H1 (cell line): ENCODE data around the gene NFASC. TPM values are rescaled to one million over a fixed set of nuclear protein-coding genes. Genes with fewer than 3 reads are reported as not detected.

Experiments used
- CTCF ChIA-PET: fragments of 300-600 bp; sonication (Branson Sonifier 250); formaldehyde crosslinking; loops from one replicate; lab custom pipeline; 2021; ENCODE audit not compliant: partially characterized antibody; lab: Charles Lee
- POLR2A ChIA-PET: fragments of 300-600 bp; sonication (Branson Sonifier 250); formaldehyde crosslinking; loops from one replicate; lab custom pipeline; 2021; ENCODE audit warnings: inconsistent platforms; ENCODE audit not compliant: partially characterized antibody; lab: Charles Lee
- DNase-seq, 2 experiments: peaks; one replicate each; pipeline versions ENCODE4 v3.0.0 to v3.0.0-alpha.2; 2010 to 2022; ENCODE audit warnings: low spot score in 2 of 2, low read depth in 1 of 2, mixed read lengths in 1 of 2
- FAIRE-seq: peaks from 2 replicates; lab custom pipeline; 2011; peaks lifted over from hg19 to GRCh38; lab: Jason Lieb, UNC
- H2AFZ ChIP-seq: 2 replicates; pipeline ENCODE4 v1.8.1; 2012; ENCODE audit warnings: low read length, inconsistent platforms
- H2AK5ac ChIP-seq: 2 replicates; pipeline ENCODE4 v1.6.1; 2013; ENCODE audit warnings: low read depth, low read length
- H2BK120ac ChIP-seq: replicated peaks from 2 replicates; pipeline ENCODE3; 2013; ENCODE audit warnings: low read depth, low read length, inconsistent platforms
- H2BK12ac ChIP-seq: 2 replicates; pipeline ENCODE4 v1.6.1; 2013; ENCODE audit warnings: low read depth, low read length
- H2BK15ac ChIP-seq: 2 replicates; pipeline ENCODE4 v1.6.1; 2013; ENCODE audit warnings: low read length
- H2BK20ac ChIP-seq: 2 replicates; pipeline ENCODE4 v1.6.1; 2013; ENCODE audit warnings: low read length
- H2BK5ac ChIP-seq: 2 replicates; pipeline ENCODE4 v1.6.1; 2013; ENCODE audit warnings: low read depth, low read length
- H3K14ac ChIP-seq: 2 replicates; pipeline ENCODE4 v1.6.1; 2013; ENCODE audit warnings: inconsistent platforms; ENCODE audit not compliant: insufficient read length
- H3K18ac ChIP-seq: 2 replicates; pipeline ENCODE4 v1.6.1; 2013; ENCODE audit warnings: low read length; ENCODE audit errors: extremely low read depth
- H3K23ac ChIP-seq: 2 replicates; pipeline ENCODE4 v1.6.1; 2013; ENCODE audit warnings: inconsistent platforms; ENCODE audit not compliant: insufficient read length
- H3K23me2 ChIP-seq: 2 replicates; pipeline ENCODE4 v1.6.1; 2013; ENCODE audit warnings: low read depth, low read length
- H3K27ac ChIP-seq: 2 replicates; pipeline ENCODE4 v1.6.1; 2011; ENCODE audit warnings: low read depth, low read length, inconsistent platforms
- H3K27me3 ChIP-seq, 4 experiments: replicated peaks in 1 of 4; 1 replicate in 1 of 4; 2 replicates in 3 of 4; pipeline versions ENCODE4 v1.6.1 to v1.8.1; 2011 to 2013; ENCODE audit warnings: low read length in 3 of 4, mild to moderate bottlenecking in 3 of 4, inconsistent platforms in 2 of 4, mixed read lengths in 2 of 4, moderate library complexity in 1 of 4; ENCODE audit not compliant: control insufficient read depth in 3 of 4, insufficient read depth in 3 of 4; ENCODE audit errors: extremely low read depth in 1 of 4
- H3K36me3 ChIP-seq, 4 experiments: 2 replicates each; pipeline versions ENCODE4 v1.6.1 to v1.8.1; 2011 to 2013; ENCODE audit warnings: mild to moderate bottlenecking in 4 of 4, low read length in 3 of 4, moderate library complexity in 2 of 4, control low read depth in 1 of 4, inconsistent platforms in 1 of 4; ENCODE audit not compliant: insufficient read depth in 4 of 4, control insufficient read depth in 2 of 4
- H3K4ac ChIP-seq: replicated peaks from 2 replicates; pipeline ENCODE3; 2013; ENCODE audit warnings: low read length, low read depth, mixed read lengths, inconsistent platforms; ENCODE audit not compliant: insufficient read length
- H3K4me1 ChIP-seq, 4 experiments: replicated peaks in 1 of 4; 1 replicate in 1 of 4; 2 replicates in 3 of 4; pipeline versions ENCODE4 v1.6.1 to v1.8.1; 2011 to 2013; ENCODE audit warnings: low read length in 3 of 4, inconsistent platforms in 2 of 4, mixed read lengths in 1 of 4; ENCODE audit not compliant: insufficient read depth in 4 of 4, control insufficient read depth in 3 of 4
- H3K4me2 ChIP-seq, 2 experiments: 2 replicates each; pipeline versions ENCODE4 v1.6.1 to v1.8.1; 2011 to 2013; ENCODE audit warnings: low read depth in 2 of 2, low read length in 2 of 2, control low read depth in 1 of 2, inconsistent platforms in 1 of 2, mild to moderate bottlenecking in 1 of 2; ENCODE audit not compliant: insufficient read depth in 1 of 2
- H3K4me3 ChIP-seq, 4 experiments: fragments of 200-600, 300-600 bp in 1 of 4; sonication (generic), shearing (Covaris generic), sonication (Bioruptor Twin) in 1 of 4; 2 replicates each; pipeline versions ENCODE4 v1.5.1 to v1.8.1; 2011 to 2016; ENCODE audit warnings: low read length in 4 of 4, low read depth in 3 of 4, control low read depth in 2 of 4, inconsistent platforms in 2 of 4, mild to moderate bottlenecking in 2 of 4, mixed read lengths in 1 of 4, moderate library complexity in 1 of 4; ENCODE audit not compliant: insufficient read depth in 2 of 4; ENCODE audit errors: extremely low read depth in 1 of 4
- H3K56ac ChIP-seq: replicated peaks from 2 replicates; pipeline ENCODE3; 2013; ENCODE audit warnings: low read depth, mild to moderate bottlenecking, mixed read lengths, low read length, inconsistent platforms; ENCODE audit not compliant: insufficient read length
- H3K79me1 ChIP-seq: 2 replicates; pipeline ENCODE4 v1.6.1; 2013; ENCODE audit warnings: low read depth, low read length, control low read depth
- H3K79me2 ChIP-seq, 2 experiments: 2 replicates each; pipeline versions ENCODE4 v1.6.1 to v1.8.1; 2012 to 2013; ENCODE audit warnings: low read length in 2 of 2, mild to moderate bottlenecking in 2 of 2, inconsistent platforms in 1 of 2; ENCODE audit not compliant: insufficient read depth in 2 of 2, control insufficient read depth in 1 of 2
- H3K9ac ChIP-seq, 4 experiments: replicated peaks in 1 of 4; 1 replicate in 1 of 4; 2 replicates in 3 of 4; pipeline versions ENCODE4 v1.6.1 to v1.8.1; 2011 to 2013; ENCODE audit warnings: low read depth in 3 of 4, low read length in 3 of 4, control low read depth in 2 of 4, mild to moderate bottlenecking in 2 of 4, moderate library complexity in 2 of 4, inconsistent platforms in 1 of 4; ENCODE audit errors: extremely low read depth in 1 of 4
- H3K9me3 ChIP-seq, 2 experiments: 2 replicates each; pipeline versions ENCODE4 v1.6.1 to v1.8.1; 2012 to 2013; ENCODE audit warnings: mild to moderate bottlenecking in 2 of 2, moderate library complexity in 2 of 2, control low read depth in 1 of 2, inconsistent platforms in 1 of 2, low read depth in 1 of 2, low read length in 1 of 2, mixed read lengths in 1 of 2; ENCODE audit not compliant: insufficient read depth in 2 of 2
- H4K20me1 ChIP-seq, 2 experiments: replicated peaks in 1 of 2; 2 replicates each; pipeline versions ENCODE3 to v1.8.1; 2011 to 2013; ENCODE audit warnings: inconsistent platforms in 2 of 2, low read length in 2 of 2, mild to moderate bottlenecking in 1 of 2; ENCODE audit not compliant: insufficient read depth in 2 of 2, control insufficient read depth in 1 of 2
- H4K5ac ChIP-seq: 2 replicates; pipeline ENCODE4 v1.6.1; 2013; ENCODE audit warnings: low read length, low read depth, mixed read lengths, inconsistent platforms; ENCODE audit not compliant: insufficient read length
- H4K8ac ChIP-seq: 2 replicates; pipeline ENCODE4 v1.8.0; 2013; ENCODE audit warnings: mild to moderate bottlenecking, moderate library complexity, low read length, inconsistent platforms; ENCODE audit not compliant: insufficient read depth; ENCODE audit errors: extremely low read depth
- H4K91ac ChIP-seq: replicated peaks from 2 replicates; pipeline ENCODE3; 2013; ENCODE audit warnings: low read length, mixed read lengths, inconsistent platforms; ENCODE audit not compliant: insufficient read length
- ASH2L ChIP-seq: fragments of 200-600, 300-600 bp; sonication (generic); IDR thresholded peaks from one replicate; pipeline ENCODE4 v1.7.1; 2017; ENCODE audit warnings: low read length
- CEBPB ChIP-seq: IDR thresholded peaks from 2 replicates; pipeline ENCODE4 v1.6.1; 2012; ENCODE audit warnings: low read depth, low read length
- CREB1 ChIP-seq: IDR thresholded peaks from 2 replicates; pipeline ENCODE4 v1.6.1; 2012; ENCODE audit warnings: inconsistent platforms
- EGR1 ChIP-seq: IDR thresholded peaks from 2 replicates; pipeline ENCODE4 v1.6.1; 2011; ENCODE audit warnings: low read depth, low read length, borderline replicate concordance
- EP300 ChIP-seq, 2 experiments: IDR thresholded peaks; 1 replicate in 1 of 2; 2 replicates in 1 of 2; pipeline ENCODE4 v1.6.1; 2011 to 2012; ENCODE audit warnings: low read depth in 2 of 2, low read length in 2 of 2, mild to moderate bottlenecking in 2 of 2, borderline replicate concordance in 1 of 2, inconsistent platforms in 1 of 2, moderate library complexity in 1 of 2
- GABPA ChIP-seq: IDR thresholded peaks from 2 replicates; pipeline ENCODE4 v1.6.1; 2011; ENCODE audit warnings: mild to moderate bottlenecking, low read length, moderate library complexity, borderline replicate concordance; ENCODE audit not compliant: insufficient read depth
- HDAC6 ChIP-seq: IDR thresholded peaks from one replicate; pipeline ENCODE4 v1.7.1; 2012; ENCODE audit warnings: low read depth, mild to moderate bottlenecking, inconsistent platforms, low read length, moderate library complexity
- JUND ChIP-seq: IDR thresholded peaks from 2 replicates; pipeline ENCODE4 v1.6.1; 2011; ENCODE audit warnings: mild to moderate bottlenecking, improper control_type of control experiment, low read length
- NANOG ChIP-seq: IDR thresholded peaks from 2 replicates; pipeline ENCODE4 v1.6.1; 2011; ENCODE audit warnings: low read length, low read depth, mild to moderate bottlenecking, inconsistent platforms; ENCODE audit not compliant: insufficient read depth, poor library complexity, severe bottlenecking
- POLR2AphosphoS5 ChIP-seq: IDR thresholded peaks from 2 replicates; pipeline ENCODE4 v1.6.1; 2011; ENCODE audit warnings: low read depth, low read length
- RBBP5 ChIP-seq: IDR thresholded peaks from 2 replicates; pipeline ENCODE4 v1.7.1; 2012; ENCODE audit warnings: low read depth, mild to moderate bottlenecking, inconsistent platforms, low read length, moderate library complexity, borderline replicate concordance
- SAP30 ChIP-seq: fragments of 300-600 bp; sonication (generic); IDR thresholded peaks from 2 replicates; pipeline ENCODE4 v1.7.1; 2012; ENCODE audit warnings: low read length, moderate library complexity, mild to moderate bottlenecking, inconsistent platforms; ENCODE audit not compliant: insufficient read depth, insufficient replicate concordance
- WGBS, 2 experiments: shearing (Covaris generic) in 1 of 2; methylation state at CpG; one replicate each; pipeline versions ENCODE4 v1.1.6 to v1.1.7; 2013 to 2015; ENCODE audit warnings: low lambda C conversion rate in 2 of 2, mixed read lengths in 2 of 2, inconsistent platforms in 1 of 2, low coverage in 1 of 2, missing lambda C conversion rate in 1 of 2; ENCODE audit not compliant: insufficient replicate concordance in 2 of 2, insufficient coverage in 1 of 2, insufficient read length in 1 of 2; ENCODE audit errors: extremely low coverage in 1 of 2, missing lambda C conversion rate in 1 of 2; 5-methylcytosine and 5-hydroxymethylcytosine counted together
- polyA plus RNA-seq, 7 experiments: library from polyadenylated mRNA; depleted of rRNA in 3 of 7; stranded (reverse) in 5 of 7; unstranded in 2 of 7; fragments of >200 nt in 5 of 7; fragments of 200-250 nt in 2 of 7; gene quantifications; 1 replicate in 5 of 7; 2 replicates in 1 of 7; 4 replicates in 1 of 7; pipeline versions ENCODE4 v1.2.1 to v1.2.3, GENCODE V29; 2011 to 2013; ENCODE audit warnings: missing spikeins in 2 of 7, mixed read lengths in 2 of 7
- total RNA-seq: library from RNA; stranded (reverse); fragmentation: NEBNext Ultra II Directional; extraction: Animal tissue kit (Norgen Biotek cat#: 25700); gene quantifications from 2 replicates; pipeline ENCODE4 v1.2.1, GENCODE V29; 2021

The NFASC gene
- total and polyA plus RNA-seq, 2 of the 8 experiments (the other 6 are each of a cell fraction or from before 2014, with no cell fraction given): 5.0 to 15.2 TPM

- no peak overlapping the region for H4K5ac ChIP-seq
- no peaks in the 10 kb centered on the region for H3K79me1 ChIP-seq
- no peak overlapping the region for H2BK20ac ChIP-seq
- H3K23ac ChIP-seq: no peak overlapping the region
- peaks cover 3% of the 10 kb centered on the region; the same call in 1 of the 2 replicates for H3K23me2 ChIP-seq
- H3K56ac ChIP-seq: no peak overlapping the region
- H3K9me3 ChIP-seq: no peaks in the 10 kb centered on the region
- peaks cover 0 to 32% (median 18%) of the 10 kb centered on the region in 4 experiments; a peak in 5 of 7 replicates for H3K27me3 ChIP-seq
- H3K27ac ChIP-seq: no peak overlapping the region
- WGBS, 2 experiments: 79% methylated on average over 16 of the region's 16 CpGs; no CpG with 5 or more reads in 1 of the 2 experiments
- FAIRE-seq (no peak), DNase-seq (no peak)
- H2BK15ac ChIP-seq: no peak overlapping the region
- no peak overlapping the region for H2AK5ac ChIP-seq
- H2BK5ac ChIP-seq: no peak overlapping the region
- no peak overlapping the region for H2AFZ ChIP-seq
- CTCF ChIA-PET: interaction anchor here (0.7 to 33.2 kb wide), 8 partner anchors 8 to 65 kb away, joined by 3 to 531 read pairs (median 4); no protein-coding TSS in a partner anchor
- H3K4me2 ChIP-seq: peak overlapping the region; percentile 57 to 90
- no peak overlapping the region for H2BK12ac ChIP-seq
- H3K4me1 ChIP-seq: peaks cover 13 to 27% (median 16%) of the 10 kb centered on the region in 4 experiments
- no peak overlapping the region for H3K4ac ChIP-seq
- H4K20me1 ChIP-seq: peaks cover 0 to 1% of the 10 kb centered on the region in 2 experiments
- no peak overlapping the region for H2BK120ac ChIP-seq
- no peaks in the 10 kb centered on the region for H3K36me3 ChIP-seq
- POLR2A ChIA-PET: no interaction called here
- H3K18ac ChIP-seq: no peak overlapping the region; the same call in 1 of the 2 replicates
- H3K79me2 ChIP-seq: no peaks in the 10 kb centered on the region
- no peak overlapping the region for H3K9ac ChIP-seq
- no peak overlapping the region for H3K14ac ChIP-seq
- no peak overlapping the region for H4K91ac ChIP-seq
- no peak overlapping the region; the same call in 1 of the 2 replicates for H4K8ac ChIP-seq
- peak overlapping the region; percentile 1 to 56 (median 34); a peak in 4 of 8 replicates for H3K4me3 ChIP-seq
- TF ChIP-seq CREB1 (no peak), ASH2L (no peak), EGR1 (no peak), GABPA (no peak), POLR2AphosphoS5 (no peak), SAP30 (no peak), JUND (no peak), CEBPB (no peak), NANOG (no peak), EP300 (IDR thresholded peaks at IDR 0.05; ENCODE audit: borderline replicate concordance in 1 of 2, low read depth in 2 of 2, low read length in 2 of 2) (no peak), RBBP5 (no peak), HDAC6 (no peak)
Observed at GRCh38 chr1:205041998-205042910, 171.6 kb downstream of the NFASC start.
